DMS53 (cell line): ENCODE data around the gene TIMM13.

ENCODE experiments used
- DNase-seq: peaks from one replicate; lab custom pipeline; 2025; lab: John Stamatoyannopoulos, UW

The TIMM13 gene

DNA sequence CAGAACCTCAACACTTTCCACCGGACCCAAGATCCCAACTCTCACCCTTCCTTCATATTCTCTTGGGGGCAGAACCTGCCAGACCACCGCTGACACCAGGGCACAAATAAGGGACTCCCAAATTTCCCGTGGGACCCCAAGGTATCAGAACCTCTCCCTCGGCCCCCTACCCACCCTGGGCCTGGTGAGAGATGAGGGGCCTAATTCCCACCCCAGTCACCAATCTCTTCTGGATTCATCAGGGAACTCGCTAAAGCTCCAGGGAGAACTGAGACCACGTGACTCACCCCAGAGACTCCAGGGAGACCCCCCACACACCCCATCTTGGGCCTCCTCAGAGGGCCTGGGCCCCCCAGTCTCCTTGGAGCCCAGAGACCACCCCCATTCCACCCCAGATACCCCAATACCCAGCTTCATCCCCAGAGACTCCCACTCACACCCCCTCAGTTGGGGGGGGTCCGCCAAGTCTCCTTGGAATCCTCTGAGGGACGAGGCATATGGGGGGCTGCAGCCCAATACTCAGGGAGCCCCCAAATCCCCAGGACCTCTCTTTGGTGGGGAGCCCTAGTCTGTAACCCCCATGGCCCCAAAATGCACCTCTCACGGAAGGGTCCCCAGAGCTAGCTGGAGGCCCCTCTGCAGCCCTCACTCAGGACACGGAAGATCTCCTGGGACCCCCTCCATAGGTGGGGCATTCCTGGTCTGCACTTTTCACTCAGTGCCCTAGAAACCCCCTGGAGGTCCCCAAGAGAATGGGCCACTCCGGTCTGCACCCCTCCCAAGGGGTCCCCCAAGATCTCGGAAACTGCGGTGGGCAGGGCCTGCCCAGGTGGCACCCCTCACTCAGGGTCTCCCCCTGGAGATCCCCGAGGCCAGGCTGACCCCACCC, 27.8 kb upstream of the TIMM13 start:
- DNase-seq: no peak

DNA sequence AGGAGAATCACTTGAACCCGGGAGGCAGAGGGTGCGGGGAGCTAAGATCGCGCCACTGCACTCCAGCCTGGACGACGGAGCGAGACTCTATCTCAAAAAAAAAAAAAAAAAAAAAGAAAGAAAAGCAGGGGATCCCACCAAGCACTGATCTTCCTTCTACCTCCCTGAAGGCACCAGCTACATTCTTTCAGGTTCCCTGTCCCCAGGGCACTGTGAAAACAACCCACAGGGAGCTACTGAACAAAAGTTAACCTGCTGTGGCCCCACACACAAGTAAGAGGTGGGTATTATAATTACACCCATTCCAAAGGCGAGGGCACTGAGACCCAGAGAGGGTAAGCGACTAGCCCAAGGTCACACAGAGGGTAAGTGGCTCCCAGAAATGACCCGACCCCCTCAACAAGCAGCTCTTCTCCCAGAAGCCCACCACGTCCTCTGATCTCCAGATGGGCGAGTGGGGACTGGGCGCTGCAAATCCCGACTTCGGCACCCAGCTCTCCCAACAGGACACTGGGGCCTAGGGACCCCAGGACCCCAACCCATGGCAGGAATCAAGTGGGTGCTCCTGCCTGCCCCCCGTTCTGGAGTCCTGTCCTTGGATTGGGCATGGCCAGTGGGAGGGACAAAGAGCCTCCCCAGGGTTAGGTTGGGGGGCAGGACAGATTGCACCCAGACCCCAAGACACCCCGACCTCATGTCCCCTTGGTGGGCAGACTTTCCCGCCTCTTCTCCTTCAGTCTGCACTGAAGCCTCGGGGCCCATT, 27.0 kb upstream of the TIMM13 start:
- no peak for DNase-seq

DNA sequence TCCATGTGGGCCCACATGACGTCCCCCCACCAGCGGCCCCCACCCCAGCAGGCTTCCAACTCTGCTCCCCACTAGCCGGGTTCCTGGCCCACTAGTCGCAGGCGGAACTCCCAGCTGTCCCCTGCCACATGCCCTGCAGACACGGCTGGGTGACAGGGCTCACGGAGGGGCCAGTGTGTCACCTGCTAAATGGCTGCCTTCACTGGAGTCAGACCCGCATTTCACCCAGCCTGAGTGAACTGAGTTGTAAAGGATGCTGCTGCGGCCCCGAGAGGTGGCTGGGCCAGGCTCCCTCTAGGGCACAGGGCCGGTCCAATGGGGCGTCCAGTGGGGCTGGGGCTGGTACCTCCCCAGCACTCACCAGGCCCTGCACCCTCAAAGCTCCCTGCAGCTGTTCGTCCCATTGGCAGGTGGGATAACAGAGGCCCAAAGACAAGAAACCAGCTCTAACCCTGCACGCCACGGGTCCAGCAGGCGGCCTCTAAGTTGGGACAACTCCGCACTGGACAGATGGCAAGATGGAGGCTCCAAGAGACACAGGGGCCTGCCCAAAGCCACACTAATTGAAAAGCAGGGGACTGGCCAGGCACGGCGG, 26.1 kb upstream of the TIMM13 start:
- no peak for DNase-seq

- DNase-seq: no peak
Measured at GRCh38 chr19:2451741-2452140, 24.4 kb upstream of the TIMM13 start.

DNA sequence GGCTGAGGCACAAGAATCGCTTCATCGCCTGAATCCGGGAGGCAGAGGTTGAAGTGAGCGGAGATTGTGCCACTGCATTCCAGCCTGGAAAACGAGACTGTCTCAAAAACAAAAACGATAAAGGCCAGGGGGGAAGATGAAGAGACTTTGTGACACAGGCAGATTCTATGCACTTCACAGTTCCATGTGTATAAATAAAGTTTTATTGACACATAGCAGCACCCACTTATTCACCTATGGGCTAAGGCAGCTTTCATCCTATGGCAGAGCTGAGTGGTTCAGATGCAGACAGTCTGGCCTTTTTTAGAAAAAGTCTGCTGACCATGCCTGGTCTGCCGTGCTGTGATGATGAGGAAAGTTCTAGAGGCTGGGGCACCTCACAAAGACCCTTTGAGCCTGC, 23.8 kb upstream of the TIMM13 start:
- no peak for DNase-seq

- DNase-seq: no peak
Measured at GRCh38 chr19:2449019-2449418, 21.6 kb upstream of the TIMM13 start.

DNA sequence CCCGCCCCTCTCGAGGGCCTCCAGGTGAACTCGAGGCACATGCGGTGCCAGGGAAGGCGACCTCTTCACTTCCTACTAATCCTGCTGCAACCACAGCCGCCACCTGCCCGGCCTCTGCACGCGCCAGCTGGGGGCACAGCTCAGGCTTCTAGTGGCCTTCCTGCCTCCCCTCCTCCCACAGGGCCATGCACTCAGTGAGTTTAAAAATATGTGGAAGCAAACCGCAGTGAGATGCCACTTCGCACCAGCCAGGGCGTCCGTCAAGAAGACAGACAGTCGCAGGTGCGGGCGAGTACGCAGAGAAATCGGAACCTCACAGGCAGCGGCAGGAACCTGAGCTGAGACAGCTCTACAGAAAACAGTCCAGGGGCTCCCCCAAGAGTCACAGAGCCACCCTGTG, 19.0 kb upstream of the TIMM13 start:
- no peak for DNase-seq

DNA sequence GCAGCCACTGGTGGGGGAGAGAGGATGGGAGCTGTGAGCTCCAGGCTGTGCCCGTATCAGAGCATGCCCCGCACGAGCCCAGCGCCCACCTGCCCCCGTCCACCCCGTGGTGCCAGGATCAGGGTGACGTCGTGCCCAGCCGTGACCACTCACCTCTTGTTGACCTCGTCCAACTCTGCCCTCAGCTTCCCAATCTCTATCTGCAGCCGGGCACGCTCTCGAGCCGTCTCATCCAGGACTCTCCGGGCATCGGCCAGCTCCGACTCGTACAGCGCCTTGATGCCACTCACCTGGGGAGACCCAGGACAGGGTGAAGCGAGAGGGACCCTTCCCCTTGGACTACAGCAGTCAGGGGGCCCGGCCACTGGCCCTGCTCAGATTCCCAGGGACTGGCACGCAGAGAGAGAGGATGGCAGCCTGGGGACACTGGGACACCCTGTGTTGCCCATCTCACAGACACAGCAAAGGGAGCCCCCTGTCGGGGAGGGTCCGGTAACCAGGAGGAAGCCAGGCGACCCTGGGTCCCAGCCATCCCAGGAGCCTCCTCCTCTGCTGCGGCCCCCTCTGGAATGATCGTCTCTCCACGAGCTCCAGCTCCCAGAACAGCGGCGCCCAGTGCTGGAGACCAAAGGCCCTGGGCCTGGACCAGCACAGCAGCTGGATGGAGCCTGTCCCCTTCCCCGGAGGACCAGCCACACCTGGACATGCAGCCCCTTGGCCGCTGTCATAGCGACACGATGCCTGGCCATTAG, 17.0 kb upstream of the TIMM13 start:
- no peak for DNase-seq

- DNase-seq: no peak
Measured at GRCh38 chr19:2443785-2444182, 16.4 kb upstream of the TIMM13 start.

DNA sequence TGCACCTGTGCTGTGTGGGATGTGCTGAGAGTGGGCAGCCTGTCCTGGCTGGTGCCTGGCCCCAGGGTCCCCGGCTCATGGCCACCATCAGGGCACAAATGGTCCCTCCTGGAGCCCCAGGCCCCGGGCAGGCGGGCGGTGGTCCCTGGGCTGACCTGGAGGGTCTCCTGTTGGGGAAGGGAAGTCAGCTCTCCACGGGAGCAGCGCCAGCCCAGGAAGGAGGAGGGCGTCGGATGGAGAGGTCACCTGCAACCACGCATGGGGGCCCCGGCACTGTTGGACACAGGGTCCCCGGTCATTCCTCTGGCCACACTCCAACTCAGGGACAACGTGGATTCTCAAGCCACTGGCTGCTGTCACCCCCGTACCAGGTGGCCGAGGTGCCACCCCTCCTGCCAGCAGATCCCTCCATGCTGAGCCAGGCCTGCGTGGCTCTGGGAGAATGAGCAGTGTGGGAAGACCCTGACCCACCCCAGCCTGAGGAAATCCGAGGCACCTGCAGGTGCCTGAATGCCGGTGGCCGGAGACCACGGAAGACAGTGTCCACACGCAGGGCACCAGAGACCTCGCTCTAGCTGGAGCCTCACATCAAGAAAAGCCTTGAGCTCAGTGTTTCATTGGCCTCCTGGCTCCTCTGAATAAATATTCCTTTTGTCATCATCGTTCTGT, 15.9 kb upstream of the TIMM13 start:
- DNase-seq: no peak

- no peak for DNase-seq
Measured at GRCh38 chr19:2441096-2441752, 13.8 kb upstream of the TIMM13 start.

DNA sequence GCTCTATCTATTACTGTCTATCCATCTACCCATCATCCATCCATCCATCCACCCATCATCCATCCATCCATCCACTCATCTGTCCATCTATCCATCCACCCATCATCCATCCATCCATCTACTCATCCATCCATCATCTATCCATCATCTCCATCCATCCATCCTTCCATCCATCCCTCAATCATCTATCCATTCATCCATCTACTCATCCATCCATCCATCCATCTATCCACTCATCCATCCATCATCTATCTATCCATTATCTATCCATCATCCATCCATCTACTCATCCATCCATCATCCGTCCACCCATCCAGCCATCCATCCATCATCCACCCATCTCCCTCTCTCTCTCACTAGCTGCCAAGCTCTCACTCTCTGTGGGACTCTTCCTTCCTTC, 13.1 kb upstream of the TIMM13 start:
- no peak for DNase-seq

GRCh38 chr19:2438178-2438577, 10.8 kb upstream of the TIMM13 start:
- no peak for DNase-seq

DNA sequence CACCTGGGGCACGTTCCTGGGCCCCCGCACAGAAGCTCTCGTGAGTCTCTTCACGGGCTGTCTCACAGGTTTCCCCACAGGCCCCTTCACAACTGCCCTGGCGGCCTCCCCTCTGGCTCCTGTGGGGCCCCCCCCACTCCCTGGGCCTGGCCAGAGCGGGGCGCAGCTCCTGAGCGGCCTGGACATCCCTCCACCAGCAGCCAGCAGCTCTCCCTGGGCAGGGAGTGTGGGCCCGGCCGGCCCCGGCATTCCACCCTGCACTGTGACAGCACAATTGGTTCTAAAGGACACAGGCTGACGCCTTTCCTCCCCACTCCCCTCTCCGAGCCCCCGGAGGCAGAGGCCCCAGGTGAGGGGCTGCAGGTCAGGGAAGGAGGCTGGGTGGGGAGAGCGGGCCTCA, 9.5 kb upstream of the TIMM13 start:
- no peak for DNase-seq

DNA sequence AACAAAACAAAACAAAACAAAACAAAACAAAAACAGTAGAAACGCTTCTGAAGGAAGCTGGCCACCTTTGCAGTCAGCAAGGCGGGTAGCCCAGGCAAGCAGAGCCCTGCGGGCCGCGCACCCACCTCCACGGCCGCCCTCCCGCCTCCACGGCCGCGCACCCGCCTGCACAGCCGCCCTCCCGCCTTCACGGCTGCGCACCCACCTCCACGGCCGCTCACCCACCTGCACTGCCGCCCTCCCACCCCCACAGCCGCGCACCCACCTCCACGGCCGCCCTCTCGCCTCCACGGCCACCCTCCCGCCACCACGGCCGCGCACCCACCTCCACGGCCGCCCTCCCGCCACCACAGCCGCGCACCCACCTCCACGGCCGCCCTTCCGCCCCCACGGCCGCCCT, 9.0 kb upstream of the TIMM13 start:
- DNase-seq: no peak

GRCh38 chr19:2434721-2435265, 7.4 kb upstream of the TIMM13 start:
- DNase-seq: no peak

DNA sequence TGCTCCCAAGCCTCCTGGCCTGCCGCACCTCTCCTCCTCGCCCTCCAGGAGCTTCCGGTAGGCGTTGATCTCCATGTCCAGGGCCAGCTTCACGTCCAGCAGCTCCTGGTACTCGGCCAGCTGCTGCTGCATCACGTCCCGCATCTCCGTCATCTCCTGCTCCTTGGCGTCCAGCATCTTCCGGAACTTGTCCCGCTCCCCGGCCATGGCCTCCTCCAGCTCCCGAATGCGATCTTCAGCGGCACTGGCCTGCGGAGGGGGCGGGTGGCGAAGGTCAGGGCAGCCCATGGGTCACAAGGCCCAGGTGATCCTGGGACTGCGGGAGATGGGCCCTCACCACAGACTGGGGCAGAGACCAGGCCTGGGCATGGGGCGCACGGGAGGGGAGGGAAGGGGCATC, 6.9 kb upstream of the TIMM13 start:
- DNase-seq: no peak

GRCh38 chr19:2433854-2434253, 6.5 kb upstream of the TIMM13 start:
- no peak for DNase-seq

GRCh38 chr19:2432131-2432848, 4.9 kb upstream of the TIMM13 start:
- DNase-seq: no peak
